ENCODE data around the gene PAX8. TPM values are rescaled to one million over a fixed set of nuclear protein-coding genes. Genes with fewer than 3 reads are reported as not detected.
"Not testable (repeated sequence)": the region's sequence is repeated elsewhere in the genome, so short reads cannot be mapped to it uniquely, and the experiment has no call there.

PAX8 gene
- total RNA-seq, 2 experiments from 2014 or later: 1.6 to 2.6 TPM

DNA sequence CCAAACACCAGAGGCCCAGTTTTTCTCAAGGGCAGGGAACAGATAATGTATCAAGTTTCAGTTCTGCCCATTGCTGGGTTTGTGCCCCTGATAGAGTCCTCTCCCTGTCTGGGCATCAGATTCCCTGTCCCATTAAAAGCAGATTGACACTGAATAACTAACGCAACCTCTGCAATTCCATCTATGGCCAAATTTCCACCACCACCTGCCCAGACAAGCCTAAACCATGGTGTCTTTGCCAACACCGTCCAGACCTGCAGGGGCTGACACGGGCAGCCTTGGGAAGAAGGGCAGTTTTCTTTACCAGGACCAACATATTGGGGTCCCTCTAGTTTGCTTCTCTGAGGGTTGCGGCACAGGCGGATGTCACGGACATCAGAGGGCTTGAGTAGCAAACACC lies 26.4 kb upstream of the PAX8 start:
- intact Hi-C loops (cut with micrococcal nuclease; ENCODE audit: unreplicated experiment): no loop called here
- Histone ChIP-seq H3K4me1 (ENCODE audit: insufficient read depth, low read length, poor library complexity, severe bottlenecking) (no peaks in the 10 kb centered on the region), H3K36me3 (ENCODE audit: insufficient read depth, low read length) (no peaks in the 10 kb centered on the region), H3K27ac (ENCODE audit: low read depth, low read length, poor library complexity, severe bottlenecking) (no peak overlapping the region), H3K4me3 (ENCODE audit: low read depth, low read length, poor library complexity, severe bottlenecking) (no peak overlapping the region), H3K4me2 (ENCODE audit: low read length) (no peak overlapping the region), H3K9me2 (ENCODE audit: insufficient read depth, low read length) (no peaks in the 10 kb centered on the region), H4K20me1 (ENCODE audit: insufficient read depth, low read length) (no peaks in the 10 kb centered on the region), H3K79me2 (ENCODE audit: insufficient read depth, low read depth, low read length) (no peaks in the 10 kb centered on the region), H3K9me3 (ENCODE audit: low read length) (no peaks in the 10 kb centered on the region), H2AFZ (ENCODE audit: low read length) (no peak overlapping the region)
- no TSS peak for BruUV-seq (replicated peaks)
- POLR2A ChIA-PET: no interaction called here
- DNase-seq (ENCODE audit: low spot score): no peak
- CTCF ChIA-PET (ENCODE audit: unreplicated experiment): no interaction called here
- TF ChIP-seq EZH2phosphoT487 (IDR thresholded peaks at IDR 0.05; ENCODE audit: borderline replicate concordance, low read depth, low read length): no peak
- TF ChIP-seq, protein P1, sequence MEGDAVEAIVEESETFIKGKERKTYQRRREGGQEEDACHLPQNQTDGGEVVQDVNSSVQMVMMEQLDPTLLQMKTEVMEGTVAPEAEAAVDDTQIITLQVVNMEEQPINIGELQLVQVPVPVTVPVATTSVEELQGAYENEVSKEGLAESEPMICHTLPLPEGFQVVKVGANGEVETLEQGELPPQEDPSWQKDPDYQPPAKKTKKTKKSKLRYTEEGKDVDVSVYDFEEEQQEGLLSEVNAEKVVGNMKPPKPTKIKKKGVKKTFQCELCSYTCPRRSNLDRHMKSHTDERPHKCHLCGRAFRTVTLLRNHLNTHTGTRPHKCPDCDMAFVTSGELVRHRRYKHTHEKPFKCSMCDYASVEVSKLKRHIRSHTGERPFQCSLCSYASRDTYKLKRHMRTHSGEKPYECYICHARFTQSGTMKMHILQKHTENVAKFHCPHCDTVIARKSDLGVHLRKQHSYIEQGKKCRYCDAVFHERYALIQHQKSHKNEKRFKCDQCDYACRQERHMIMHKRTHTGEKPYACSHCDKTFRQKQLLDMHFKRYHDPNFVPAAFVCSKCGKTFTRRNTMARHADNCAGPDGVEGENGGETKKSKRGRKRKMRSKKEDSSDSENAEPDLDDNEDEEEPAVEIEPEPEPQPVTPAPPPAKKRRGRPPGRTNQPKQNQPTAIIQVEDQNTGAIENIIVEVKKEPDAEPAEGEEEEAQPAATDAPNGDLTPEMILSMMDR (conservative IDR thresholded peaks at IDR 0.05; ENCODE audit: low read length): no peak

DNA sequence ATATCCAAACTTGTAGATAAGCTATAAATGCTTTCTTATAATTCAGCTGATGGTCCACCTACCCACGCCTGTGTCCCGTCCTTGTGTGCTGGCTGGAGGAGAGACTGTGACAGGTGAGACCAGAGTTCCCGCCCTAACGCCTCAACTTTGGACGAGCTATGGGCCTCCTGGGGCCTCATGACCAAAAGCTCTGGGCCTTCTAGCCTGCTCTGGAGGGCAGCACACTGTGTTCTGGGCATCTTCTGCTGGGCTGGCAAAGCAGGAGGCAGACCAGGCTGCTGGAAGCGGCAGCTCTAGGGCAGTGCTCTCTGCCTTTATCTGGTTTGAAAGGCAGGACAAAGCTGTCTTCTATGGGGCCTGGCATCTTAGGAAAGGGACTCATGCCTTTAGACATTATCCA lies 26.0 kb upstream of the PAX8 start:
- no peak for DNase-seq (ENCODE audit: low spot score)
- no peak overlapping the region for H3K27ac ChIP-seq (ENCODE audit: low read depth, low read length, poor library complexity, severe bottlenecking)
- H3K4me2 ChIP-seq (ENCODE audit: low read length): no peak overlapping the region
- no peak overlapping the region for H2AFZ ChIP-seq (ENCODE audit: low read length)
- H3K4me1 ChIP-seq (ENCODE audit: insufficient read depth, low read length, poor library complexity, severe bottlenecking): no peaks in the 10 kb centered on the region
- intact Hi-C loops (cut with micrococcal nuclease; ENCODE audit: unreplicated experiment): no loop called here
- H3K9me2 ChIP-seq (ENCODE audit: insufficient read depth, low read length): no peaks in the 10 kb centered on the region
- no peaks in the 10 kb centered on the region for H4K20me1 ChIP-seq (ENCODE audit: insufficient read depth, low read length)
- ChIA-PET POLR2A (no interaction called here), CTCF (ENCODE audit: unreplicated experiment) (no interaction called here)
- no peaks in the 10 kb centered on the region for H3K9me3 ChIP-seq (ENCODE audit: low read length)
- no peaks in the 10 kb centered on the region for H3K36me3 ChIP-seq (ENCODE audit: insufficient read depth, low read length)
- no TSS peak for BruUV-seq (replicated peaks)
- TF ChIP-seq EZH2phosphoT487 (IDR thresholded peaks at IDR 0.05; ENCODE audit: borderline replicate concordance, low read depth, low read length): no peak
- TF ChIP-seq, protein P1 (conservative IDR thresholded peaks at IDR 0.05; ENCODE audit: low read length): no peak
- no peaks in the 10 kb centered on the region for H3K79me2 ChIP-seq (ENCODE audit: insufficient read depth, low read depth, low read length)
- H3K4me3 ChIP-seq (ENCODE audit: low read depth, low read length, poor library complexity, severe bottlenecking): no peak overlapping the region

DNA sequence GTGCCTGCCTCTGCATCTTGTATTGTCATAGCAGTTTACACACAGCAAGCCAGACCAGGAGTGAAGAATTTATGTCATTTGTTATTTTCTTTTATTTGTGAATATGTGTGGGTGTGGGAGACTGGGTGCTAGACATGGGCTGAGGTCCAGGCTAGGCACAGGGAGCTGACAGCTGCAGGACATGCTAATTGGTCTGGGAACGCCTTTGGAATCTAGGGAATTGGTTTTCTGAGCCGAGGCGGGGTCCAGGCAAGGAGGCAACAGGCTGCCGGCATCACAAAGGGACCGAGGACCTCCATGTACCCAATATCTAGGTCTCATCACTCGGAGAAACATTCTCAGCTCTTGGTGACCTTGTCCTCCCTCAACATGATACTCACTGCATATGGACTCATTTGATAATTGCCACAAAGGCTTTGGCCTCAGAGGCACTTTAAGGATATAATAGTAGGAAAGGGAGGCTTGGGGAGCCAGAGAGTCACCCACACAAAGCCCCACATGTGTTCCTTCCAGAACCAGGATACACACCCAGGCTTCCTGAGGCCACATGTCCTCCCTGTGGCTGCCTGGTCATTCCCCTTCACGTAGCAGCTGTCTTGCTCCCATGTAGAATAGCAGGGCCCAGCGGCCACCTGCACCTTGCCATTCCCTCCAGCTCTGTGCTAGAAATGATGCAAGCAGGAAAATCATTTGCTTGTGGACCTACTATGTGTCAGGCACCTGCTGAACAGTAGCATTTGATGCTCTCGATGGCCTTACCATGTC lies 23.7 kb upstream of the PAX8 start:
- H4K20me1 ChIP-seq (ENCODE audit: insufficient read depth, low read length); H3K4me3 ChIP-seq (ENCODE audit: low read depth, low read length, poor library complexity, severe bottlenecking); H2AFZ ChIP-seq (ENCODE audit: low read length); H3K4me1 ChIP-seq (ENCODE audit: insufficient read depth, low read length, poor library complexity, severe bottlenecking); BruUV-seq (replicated peaks); H3K79me2 ChIP-seq (ENCODE audit: insufficient read depth, low read depth, low read length); H3K9me2 ChIP-seq (ENCODE audit: insufficient read depth, low read length); POLR2A ChIA-PET; H3K4me2 ChIP-seq (ENCODE audit: low read length); intact Hi-C loops (cut with micrococcal nuclease; ENCODE audit: unreplicated experiment); DNase-seq (ENCODE audit: low spot score); H3K27ac ChIP-seq (ENCODE audit: low read depth, low read length, poor library complexity, severe bottlenecking); H3K36me3 ChIP-seq (ENCODE audit: insufficient read depth, low read length); H3K9me3 ChIP-seq (ENCODE audit: low read length): not testable (repeated sequence)
- CTCF ChIA-PET (ENCODE audit: unreplicated experiment): interaction anchor here (0.6 kb wide), 1 partner anchor 403 kb away, joined by 3 read pairs; no protein-coding TSS in a partner anchor
